GM13977 (cell line): ENCODE results near the gene NF1.

Experiments
- DNase-seq: peaks from one replicate; pipeline ENCODE4 v3.0.0; 2012; ENCODE audit warnings: low spot score
- CTCF ChIP-seq: IDR thresholded peaks from 2 replicates; pipeline ENCODE4 v1.5.1; 2012; ENCODE audit warnings: mild to moderate bottlenecking, control low read depth; ENCODE audit not compliant: insufficient read depth; ENCODE audit errors: extremely low read depth, missing control alignments
- in situ Hi-C: fragments of 300-500 bp; cut with MboI; formaldehyde crosslinking; loops from one replicate; pipeline ENCODE4 v1.12.0; 2022; ENCODE audit warnings: low sequenced_read_pairs, low pct_unique_long_range_greater_than_20kb, mixed read lengths, inconsistent platforms; ENCODE audit not compliant: unreplicated experiment

The NF1 gene

DNA sequence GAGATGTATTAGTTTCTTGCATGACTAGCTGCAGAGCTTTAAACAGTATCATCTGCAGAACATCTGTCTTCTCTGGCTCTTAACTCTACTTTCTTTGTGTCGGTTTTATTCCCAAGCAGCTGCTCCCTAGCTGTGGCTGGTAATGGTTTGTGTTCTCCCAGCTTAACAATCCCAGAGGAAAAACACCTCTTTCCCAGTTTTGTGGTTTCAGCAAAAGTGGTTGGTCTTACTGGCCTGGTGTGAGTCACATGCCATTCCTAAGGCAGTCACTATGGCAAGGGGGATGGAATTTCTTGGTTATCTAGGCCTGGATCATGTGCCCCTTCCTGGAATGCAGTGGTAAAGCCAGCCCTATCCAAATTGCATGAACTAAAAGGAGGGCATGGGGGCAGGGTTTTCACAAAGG lies 174.8 kb downstream of the NF1 start:
- in situ Hi-C loops = loop anchor here (10.0 kb wide), 1 partner anchor 55 kb away; the partner anchor contains the start of gene EVI2A
- DNase-seq = no peak
- TF ChIP-seq CTCF = no peak

GRCh38 chr17:31272236-31272635 lies 177.5 kb downstream of the NF1 start:
- TF ChIP-seq CTCF = no peak
- in situ Hi-C loops = no loop called here
- DNase-seq = no peak

DNA sequence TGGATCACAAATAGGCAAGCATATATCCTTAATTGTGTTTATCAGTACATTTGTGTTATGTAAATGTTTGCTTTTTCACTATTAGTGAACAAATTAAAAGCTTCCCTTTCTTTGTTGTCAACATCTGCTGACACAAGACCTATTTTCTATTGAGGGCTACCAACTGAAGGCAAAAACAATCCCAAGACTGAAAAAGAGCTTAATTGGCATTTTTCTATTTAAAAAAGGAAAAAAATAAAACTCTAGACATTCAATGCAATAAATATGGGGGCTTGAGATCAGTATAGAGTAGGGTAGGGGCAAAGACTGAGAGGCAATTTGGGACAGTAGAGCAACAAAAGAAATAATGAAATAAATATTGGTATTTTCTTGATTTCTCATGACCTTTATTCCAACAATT lies 178.0 kb downstream of the NF1 start:
- no peak for TF ChIP-seq CTCF
- DNase-seq = no peak
- in situ Hi-C loops = no loop called here

- DNase-seq = no peak
- TF ChIP-seq CTCF = no peak
- in situ Hi-C loops = no loop called here
Measured at GRCh38 chr17:31273516-31273915, 178.7 kb downstream of the NF1 start.

DNA sequence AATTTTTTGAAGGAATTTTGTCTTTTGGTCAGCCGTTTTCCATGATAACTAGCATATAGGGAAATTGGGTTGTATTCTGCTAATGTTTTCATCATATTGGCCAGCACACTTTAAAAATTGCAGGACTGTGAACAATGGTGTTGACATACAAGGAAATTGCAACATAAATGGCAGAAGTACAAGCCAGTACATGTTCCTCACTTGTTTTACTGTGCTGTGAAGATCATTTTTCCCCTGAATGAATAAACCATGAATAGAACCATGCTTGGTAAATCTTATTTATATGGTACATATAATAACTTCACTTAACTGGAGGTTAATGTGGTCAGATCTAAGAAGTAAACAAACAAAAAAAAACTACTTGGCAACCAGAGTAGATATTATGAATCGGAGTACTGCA lies 179.5 kb downstream of the NF1 start:
- in situ Hi-C loops = no loop called here
- no peak for DNase-seq
- no peak for TF ChIP-seq CTCF

- TF ChIP-seq CTCF = no peak
- DNase-seq = no peak
- in situ Hi-C loops = no loop called here
Measured at GRCh38 chr17:31275116-31275515, 180.3 kb downstream of the NF1 start.

DNA sequence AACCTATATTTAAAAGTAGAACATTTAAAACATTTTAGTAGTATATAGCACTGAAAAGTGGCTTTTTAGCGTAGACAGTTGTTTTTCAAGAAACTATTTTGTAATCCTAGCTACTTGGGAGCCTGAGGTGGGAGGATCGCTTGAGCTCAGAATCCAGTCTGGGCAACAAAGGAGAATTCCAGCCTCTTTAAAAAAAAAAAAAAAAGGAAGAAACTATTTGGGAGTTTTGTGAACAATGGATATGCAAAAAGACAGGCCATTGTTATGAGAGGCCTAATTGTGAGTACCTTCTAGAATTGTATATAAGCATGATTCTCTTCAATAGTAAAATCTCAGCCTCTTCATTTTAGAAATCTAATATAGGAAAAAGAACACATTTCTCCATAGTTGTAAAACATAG lies 184.6 kb downstream of the NF1 start:
- no peak for TF ChIP-seq CTCF

More for the DNA sequence above, 184.6 kb downstream of the NF1 start:
- in situ Hi-C loops = no loop called here
- DNase-seq = no peak
